CD4-positive, alpha-beta T cell treated with Interleukin-1 beta for 1 hour (primary cell): ENCODE data around the gene DOHH.
"Not testable (repeated sequence)": the region's sequence is repeated elsewhere in the genome, so short reads cannot be mapped to it uniquely, and the experiment has no call there.

ENCODE experiments used
- DNase-seq, 2 donors: peaks; one replicate each; pipeline ENCODE4 v3.0.0-alpha.2; 2020 to 2022

The DOHH gene

DNA sequence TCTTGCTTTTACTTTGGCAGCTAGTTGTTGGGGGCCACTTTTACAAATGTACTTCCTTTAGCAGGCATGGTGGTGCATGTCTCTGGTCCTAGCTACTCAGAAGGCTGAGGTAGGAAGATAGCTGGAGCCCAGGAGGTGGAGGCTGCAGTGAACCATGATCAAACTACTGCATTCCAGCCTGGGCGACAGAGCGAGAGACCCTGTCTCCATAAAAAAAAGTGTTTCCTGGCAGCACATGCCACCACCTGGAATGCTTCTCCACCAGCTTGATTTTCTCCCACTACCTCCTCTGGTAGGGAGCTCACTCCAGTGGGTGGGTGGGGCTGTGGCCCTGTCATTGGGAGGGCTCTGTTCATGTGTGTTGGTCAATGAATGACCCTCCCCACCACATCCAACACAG is 18.2 kb upstream of the DOHH start:
- DNase-seq, result no peak

DNA sequence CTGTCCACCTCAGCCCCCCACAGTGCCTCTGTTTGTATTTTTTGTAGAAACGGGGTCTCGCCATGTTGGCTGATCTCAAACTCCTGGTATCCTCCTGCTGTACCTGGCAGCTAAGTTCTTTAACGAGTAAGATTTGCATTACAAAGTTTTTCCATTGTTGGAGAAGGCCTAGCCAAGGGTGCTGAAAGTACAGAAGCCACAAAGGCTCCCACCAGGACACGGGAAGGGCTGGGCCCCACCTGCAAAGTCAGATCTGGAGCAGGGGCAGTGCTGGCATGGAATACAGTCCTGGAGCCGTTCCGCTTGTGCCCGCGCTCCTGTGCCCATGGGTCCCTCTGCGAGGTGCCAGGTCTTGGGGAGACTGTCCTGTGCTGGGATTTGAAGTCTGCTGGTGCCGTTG is 17.8 kb upstream of the DOHH start:
- no peak for DNase-seq

DNA sequence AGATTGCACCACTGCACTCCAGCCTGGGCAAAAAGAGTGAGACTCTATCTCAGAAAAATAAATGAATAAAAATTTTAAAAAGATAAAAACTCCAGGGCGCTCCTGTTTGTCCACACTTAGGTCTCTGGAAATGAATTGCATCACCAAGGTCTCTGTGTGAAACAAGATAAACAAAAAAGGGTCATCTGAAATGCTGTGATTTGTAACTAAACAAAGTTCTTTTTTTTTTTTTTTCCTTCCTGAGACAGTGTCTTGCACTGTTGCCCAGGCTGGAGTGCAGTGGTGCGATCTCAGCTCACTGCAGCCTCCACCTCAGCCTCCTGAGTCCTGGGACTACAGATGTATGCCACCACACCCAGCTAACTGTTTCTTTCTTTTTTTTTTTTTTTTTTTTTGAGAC is 17.2 kb upstream of the DOHH start:
- no peak for DNase-seq

DNA sequence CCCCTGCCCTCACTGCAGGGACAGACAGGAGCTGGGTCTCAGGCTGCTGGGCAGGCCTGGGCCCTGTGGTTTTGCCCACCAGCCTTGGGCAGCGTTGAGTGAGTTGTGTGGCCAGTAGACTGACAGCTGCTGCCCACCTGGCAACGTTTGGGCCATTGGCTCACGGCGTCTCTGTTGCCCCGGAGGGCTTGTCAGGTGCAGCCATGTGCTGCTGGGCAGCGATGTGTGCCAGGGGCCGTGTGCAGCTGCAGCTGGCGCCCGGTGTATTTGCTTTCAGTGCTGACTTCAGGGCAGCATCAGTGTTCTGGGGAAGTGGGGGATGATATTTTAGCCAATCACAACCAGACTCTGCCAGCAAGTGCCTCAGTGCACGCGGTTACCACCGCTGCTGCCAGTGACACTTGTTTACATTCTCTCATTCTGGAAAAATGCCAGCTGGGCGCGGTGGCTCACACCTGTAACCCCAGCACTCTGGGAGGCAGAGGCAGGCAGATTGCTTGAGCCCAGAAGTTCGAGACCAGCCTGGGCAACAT is 16.3 kb upstream of the DOHH start:
- peak; percentile 62 to 70 for DNase-seq

DNA sequence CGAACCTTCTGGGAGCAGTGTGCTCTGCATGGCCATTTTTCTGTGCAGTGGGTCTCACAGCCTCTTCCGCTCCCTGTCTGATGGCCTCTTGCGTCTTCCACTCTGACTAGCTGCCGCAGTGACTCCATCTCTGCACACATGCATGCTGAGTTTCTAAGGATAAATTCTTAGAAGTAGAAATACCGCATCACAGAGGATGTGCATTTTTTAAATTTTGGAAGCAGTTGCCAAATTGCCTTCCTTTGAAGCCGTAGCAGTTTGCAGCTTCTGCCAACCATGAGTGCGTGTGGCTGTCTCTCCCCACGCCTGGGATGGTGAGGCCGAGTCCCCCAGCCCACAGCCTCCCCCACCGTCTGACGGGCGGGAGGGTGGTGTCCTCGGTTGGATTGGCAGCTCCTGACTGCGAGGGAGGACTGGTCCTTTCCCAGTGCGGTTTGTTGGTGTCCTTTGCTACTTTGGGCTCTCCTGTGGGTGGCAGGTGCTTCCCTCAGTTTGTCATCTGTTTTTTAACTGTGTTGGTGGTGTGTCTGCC is 15.5 kb upstream of the DOHH start:
- DNase-seq, result no peak

DNA sequence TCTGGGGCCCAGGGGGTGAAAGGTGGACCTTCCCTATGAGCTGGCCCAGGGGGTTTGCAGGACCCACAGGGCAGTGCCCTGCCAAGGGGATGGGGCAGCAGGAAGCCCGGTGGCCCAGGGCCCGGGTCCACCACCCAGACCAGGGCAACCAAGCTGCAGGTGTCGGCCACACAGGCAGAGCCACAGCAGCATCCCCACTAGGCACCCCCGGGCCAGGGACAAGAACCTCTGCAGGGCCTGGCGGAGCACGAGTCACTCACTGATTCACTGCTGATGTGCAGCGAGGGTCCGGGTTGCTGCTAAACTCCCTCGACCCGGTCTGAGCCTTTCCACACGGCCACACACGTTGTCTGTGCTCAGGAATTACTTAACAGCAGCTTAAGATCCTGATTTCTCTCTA is 14.5 kb upstream of the DOHH start:
- no peak for DNase-seq

DNA sequence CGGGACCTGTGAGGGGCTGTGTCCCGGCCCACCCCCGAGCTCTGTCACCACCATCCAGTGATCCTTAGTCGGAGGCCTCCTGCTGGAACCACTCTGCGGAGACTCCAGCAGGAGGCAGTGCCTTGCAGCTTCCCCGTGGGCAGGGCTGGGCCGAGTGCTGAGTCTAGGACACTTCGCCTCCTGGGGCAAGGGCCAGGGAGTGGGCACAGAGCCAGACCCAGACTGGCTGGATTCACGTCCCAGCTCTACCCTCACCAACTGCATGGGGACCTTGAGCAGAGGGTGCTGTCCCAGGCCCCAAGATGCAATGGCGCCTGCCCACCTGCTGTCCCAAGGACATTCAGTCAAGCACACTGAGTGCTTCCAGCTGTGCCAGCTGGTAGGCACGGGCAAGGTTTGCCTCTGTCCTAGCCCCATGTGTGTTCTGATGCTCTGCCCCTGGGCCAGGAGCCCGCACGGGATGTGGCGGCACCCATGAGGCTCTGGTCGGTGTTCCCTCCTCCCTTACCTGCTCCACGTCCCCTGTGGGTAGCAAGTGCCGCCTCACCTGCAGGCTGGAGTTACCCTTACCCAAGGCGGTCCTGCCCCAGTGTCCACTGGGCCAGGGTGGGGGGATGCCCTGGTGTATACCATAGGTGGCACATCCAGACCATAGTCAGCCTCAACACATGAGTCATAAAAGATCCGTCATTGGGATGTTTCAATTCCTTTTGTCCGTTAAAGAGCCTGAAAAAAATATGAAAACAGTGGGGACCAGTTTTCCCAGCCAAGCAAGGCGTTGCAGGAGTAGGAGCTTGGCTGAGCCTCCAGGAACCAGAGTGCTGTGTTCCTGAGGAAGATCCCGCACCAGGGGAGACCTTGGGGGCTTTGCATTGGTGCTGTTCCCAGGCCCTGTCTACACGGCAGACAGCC is 13.0 kb upstream of the DOHH start:
- no peak for DNase-seq

DNA sequence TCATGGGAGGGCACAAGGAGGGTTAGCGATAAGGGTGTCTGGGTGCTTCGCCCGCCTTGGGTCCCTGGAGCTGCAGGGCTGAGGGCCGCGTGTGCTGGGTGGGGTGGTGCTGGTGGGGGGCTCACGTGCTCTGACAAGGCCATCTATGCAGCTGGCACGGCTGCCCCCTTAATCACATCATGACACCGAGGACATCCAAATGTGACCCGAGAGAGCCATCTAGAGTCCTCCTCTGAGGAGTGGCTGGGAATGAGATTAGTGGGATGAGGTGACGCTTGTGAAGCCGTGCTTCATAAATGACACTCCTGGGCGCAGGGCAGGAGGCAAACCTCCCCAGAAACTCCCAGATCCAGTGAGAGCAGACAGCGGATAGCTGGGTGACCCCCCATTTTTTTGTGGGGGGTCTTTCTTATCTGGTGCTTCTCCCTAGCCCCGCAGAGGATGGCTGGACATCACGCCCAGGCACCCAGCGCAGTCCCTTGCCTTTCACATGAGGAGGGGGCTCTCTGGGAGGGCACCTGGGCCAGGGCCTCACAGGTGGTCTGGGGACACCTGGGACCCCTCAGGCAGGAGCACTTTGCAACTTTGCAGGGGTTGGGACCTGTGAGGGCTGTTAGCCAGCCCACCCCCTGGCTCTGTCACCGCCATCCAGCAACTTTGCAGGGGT is 12.2 kb upstream of the DOHH start:
- DNase-seq, result no peak

DNA sequence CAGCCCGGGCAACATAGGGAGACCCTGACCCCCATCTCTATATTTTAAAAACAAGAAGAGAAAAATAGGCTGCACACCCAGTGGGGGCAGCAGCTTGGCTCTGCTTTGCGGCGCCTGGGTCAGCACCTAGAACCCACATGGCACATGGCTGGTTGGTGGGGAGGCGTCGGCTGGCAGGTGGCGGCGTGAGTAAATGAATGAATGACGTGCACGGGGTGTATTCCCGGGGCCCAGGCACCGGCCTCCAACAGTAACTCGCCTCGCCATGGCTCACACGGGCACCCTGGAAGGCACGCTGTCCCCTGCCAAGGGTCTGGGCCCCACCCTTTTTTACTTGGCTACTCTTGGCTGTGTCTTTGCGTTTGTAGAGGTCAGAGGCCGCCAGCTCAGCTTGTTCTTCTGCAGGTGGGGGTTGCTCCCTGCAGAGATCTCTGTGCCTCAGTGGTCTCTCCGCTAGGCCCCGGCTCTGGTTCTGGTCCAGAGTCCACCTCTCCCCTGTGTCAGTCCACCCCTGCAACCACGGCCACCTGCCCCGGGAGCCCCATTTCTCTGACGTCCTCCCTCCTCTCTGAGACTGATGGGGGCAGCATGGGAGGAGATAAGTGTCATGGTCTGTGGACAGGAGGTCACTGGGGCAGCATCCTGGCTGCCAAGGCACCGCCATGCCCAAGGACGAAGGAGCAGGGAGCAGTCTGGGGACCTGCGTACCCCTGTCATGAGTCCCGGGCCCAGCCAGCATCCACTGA is 11.2 kb upstream of the DOHH start:
- DNase-seq, result no peak

DNA sequence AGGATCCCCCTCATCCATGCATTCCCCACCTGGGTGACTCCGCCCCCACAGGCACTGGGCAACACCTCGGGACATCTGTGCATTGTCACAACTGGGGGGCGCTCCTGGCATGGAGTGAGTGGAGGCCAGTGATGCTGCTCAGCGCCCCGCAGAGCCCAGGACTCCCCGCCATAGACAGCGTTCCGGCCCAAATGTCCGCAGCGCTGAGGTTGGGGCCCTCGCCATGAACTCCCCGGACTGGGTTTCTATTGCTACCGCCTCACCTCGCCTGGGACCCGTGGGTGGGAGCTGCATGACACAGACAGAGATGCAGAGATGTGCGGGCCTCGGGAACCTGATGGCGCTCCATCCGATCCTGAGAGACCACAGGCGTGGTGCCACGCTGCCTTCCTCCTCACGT is 10.3 kb upstream of the DOHH start:
- DNase-seq, result no peak

DNA sequence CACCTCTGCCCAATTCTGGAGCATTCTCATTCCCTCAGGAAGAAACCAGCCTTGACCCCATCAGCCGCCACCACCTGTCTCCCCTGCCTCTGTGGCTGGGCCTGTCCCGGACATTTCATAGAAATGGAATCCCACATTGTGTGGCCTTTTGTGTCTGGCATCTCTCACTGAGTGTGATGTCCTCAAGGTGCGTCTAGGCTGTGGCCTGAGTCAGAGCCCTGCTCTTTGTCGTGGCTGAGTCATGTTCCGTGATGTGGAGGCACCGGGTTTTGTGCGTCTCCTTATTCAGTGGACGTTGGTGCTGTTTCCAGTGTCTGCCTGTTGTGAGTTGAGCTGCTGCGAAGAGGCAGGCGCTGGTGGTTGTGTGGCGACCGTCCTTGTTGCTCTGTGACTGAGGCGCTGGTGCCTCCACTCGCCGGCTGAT is 9.1 kb upstream of the DOHH start:
- no peak for DNase-seq

DNA sequence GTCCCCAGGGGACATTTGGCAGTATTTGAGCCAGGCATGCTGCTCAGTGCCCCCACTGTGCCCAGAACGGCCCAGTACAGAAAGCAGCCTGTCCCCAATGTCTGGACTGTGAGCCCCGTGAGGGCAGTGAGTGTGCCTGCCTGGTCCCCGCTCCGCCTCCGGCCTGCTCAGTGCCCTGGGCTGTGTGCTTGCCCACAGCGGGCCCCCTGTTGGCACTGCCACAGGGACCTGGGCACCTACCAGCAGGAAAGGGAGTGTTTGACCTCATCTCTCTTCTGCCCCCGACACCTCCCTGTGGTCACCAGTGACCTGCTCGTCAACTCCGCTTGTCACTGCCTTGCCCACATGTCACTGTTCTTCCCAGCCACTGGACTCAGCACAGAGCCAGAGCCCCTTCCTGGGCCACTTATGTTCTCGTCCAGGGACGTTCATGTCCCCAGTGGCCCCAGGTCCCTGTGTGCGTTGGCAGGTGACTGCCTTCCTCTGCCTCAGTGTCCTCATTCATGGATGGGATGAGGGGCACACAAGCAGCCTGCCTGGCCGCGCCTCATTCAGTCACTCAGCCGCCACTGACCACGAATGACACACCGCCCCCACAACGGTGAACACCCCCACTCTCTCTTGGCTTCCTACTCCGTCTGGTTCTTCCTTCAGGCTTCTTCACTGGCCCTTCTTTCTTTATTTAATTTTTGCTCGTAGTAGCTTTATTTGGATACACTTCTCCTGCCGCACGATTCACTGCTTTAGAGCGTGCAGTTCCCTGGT is 8.5 kb upstream of the DOHH start:
- DNase-seq, result no peak

DNA sequence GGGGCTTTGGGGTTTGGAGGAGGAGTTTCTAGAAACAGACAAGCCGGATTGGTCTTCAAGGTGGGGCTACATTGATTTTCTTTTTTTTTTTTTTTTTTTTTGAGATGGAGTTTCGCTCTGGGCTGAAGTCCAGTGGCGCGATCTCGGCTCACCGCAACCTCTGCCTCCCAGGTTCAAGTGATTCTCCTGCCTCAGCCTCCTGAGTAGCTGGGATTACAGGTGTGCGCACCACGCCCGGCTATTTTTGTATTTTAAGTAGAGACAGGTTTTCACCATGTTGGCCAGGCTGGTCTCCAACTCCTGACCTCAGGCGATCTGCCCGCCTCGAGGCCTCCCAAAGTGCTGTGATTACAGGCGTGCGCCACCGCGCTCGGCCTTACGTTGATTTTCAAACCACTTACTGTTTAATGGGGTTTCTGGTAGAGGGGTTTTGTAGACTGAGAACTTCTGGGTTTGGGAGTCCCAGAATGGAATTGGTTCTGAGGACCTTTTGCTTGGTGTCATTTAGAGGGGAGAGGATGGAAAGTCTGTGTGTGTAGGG is 7.7 kb upstream of the DOHH start:
- DNase-seq, result not testable (repeated sequence)

DNA sequence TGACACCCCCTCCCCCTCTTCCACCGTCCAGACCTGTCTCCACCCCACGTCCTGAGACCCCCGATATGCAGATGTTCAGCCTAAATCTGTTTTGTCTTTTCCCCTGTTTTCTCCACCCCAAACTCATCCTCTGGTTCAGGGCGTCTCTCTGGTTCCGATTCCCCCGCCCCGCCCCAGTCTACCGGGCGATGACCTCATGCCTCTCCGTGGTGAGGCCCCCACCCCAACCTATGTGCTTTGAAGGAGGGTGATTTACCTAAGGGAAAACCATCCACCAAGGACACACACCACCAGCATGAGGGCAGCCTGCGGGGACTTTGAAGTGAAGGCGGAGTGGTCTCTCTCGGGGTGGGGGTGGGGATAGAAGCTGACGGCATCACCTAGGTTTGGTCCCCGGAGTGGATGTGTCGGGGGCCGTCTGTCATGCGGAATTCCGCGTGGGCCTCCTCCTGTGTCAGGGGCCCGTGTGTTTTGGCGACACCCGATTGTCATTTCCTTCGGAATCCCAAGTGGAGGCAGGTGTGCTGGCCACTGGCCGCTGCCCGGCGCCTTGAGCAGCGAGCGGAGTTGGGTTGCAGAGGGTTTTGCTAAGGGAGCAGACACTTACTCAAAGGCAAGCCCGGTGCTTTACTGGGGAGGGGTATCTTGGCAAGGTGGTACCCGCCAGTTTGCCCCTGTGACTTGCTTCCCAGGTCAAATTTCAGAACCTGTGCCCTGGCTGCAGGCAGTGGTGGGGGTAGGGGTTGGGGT is 7.1 kb upstream of the DOHH start:
- peak; percentile 50 to 60 for DNase-seq

DNA sequence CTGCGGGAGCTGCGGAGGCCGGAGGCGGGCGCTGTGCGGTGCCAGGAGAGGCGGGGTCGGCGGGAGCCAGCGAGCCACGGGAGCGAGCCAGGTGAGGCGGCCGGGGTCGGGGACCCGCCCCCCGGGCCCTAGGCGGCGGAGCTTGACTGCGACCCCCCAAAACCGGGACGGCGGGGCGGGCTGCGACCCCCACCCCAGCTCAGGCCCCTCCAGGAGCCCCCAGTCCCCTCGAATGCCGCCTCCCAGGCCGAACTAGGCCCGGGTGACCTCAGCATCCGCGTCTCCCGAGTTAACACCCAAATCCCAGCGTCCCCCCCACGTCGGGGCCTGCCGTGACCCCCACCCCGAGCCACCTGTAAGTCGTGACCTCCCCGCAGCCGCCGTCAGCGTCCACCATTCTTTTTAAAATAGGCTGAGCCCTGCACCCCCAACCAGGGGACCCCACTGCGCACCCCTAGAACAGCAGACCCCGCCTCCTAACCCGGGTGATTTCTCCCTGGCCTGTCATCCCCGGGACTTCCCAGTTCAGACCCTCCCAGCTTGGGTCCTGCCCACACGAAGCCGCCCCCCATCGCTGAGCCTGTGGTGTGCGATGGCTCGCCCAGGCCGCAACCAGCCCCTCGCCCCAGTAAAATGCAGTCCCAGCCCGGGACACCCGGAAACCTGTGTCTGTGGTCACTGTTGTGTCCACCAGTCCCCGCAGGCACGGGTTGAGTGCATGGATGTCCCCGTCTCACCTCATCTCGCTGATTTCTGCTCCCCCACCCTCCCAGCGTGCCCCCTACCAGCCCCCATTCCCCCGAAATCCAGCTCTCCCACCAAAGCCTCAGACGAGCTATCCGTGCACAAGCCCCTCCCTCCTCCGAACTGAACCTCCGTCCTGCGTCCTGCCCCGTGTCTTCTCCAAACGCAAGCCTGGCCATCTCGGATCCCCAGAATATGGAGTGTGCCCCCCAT is 6.2 kb upstream of the DOHH start:
- DNase-seq, result peak; percentile 59 to 64

DNA sequence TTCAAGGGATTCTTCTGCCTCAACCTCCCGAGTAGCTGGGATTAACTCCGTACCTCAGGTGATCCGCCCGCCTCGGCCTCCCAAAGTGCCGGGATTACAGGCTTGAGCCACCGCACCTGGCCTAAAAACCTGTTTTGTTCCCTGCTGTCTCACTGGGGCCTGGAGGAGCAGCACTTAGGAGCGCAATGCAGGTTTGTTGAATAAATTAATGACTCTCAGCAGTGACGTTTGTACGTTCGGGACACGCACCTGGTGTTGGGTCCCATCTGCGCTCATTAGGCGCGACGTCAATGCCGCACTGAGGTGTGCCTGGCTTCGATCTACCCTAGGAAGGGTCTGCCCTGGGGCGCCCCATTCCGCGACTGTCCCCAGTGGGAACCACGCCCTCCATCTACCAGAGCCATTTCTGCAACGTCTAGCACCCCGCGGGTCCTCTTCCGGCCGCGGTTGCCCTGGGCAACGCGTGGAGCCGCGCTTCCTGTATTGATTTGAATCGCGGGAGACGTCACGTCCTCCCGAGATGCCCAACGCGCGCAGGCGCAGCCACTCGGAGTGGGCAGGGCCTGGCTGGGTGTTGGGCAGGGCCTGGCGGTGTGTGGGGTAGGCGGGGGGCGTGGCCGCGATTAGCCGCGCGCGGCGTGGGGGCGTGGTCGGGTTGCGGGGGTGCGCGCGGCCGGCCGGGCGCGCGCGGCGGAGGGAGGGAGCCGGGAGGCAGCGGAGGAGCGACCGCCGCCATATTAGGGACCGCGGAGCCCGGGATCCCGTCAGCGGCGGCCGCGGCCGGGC is 5.3 kb upstream of the DOHH start, which contains the start of gene FZR1:
TSS of gene FZR1 (plus strand) at position 714 of the 786 bp plus-strand sequence. CDS start 16,679 bp downstream, outside the sequence.
- peak; percentile 100 for DNase-seq

DNA sequence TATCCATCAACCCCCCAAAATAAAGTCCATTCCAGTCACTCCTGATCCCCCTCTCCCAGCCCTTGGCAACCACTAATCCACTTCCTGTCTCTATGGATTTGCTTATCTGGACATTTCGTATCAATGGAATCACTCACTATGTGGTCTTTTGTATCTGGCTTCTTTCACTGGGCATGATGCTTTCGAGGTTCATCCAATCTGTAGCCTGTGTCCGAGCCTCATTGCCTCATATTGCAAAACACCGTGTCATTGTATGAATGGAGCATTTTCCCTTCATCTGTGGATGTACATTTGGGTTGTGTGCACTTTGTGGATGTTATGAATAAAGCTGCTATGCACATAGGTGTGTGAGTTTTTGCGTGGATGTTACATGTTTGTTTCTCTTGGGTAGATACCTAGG is 4.3 kb upstream of the DOHH start:
- no peak for DNase-seq

DNA sequence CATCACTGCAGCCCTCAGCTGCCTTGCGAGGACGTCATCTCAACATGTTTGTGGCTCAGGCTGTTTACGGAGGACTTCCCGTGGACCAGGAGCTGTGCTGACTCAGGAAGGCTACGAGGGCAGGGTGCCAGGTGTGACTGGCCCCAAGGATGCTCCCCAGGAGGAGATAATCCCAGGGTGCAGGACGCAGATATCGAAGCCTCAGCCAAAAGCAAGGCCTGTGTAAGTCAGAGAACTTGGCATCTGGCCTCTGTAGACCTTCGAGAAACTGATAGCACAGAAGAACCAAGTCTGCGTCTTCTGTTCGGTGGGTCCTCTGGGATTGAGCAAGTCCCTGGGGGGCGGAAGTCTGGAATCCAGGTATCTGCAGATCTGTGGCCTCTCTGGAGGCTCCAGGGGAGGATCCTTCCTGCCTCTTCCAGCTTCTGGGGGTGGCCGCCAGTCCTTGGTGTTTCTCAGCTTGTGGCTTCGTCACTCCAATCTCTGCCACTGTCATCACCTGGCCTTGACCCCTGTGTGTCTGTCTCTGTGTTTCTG is 2.6 kb upstream of the DOHH start:
- DNase-seq, result no peak

DNA sequence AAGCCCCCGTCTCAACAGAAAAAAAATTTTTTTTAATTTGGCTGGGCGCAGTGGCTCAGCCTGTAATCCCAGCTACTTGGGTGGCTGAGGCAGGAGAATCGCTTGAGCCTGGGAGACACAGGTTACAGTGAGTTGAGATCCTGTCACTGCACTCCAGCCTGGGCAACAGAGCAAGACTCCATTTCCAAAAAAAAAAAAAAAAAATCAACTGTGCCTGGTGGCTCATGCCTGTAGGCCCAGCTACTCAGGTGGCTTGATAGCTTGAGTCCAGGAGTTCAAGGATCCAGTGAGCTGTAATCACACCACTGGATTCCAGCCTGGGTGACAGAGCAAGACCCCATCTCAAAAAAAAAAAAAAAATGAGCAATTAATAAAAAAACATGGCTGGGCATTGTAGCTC is 1.3 kb upstream of the DOHH start:
- no peak for DNase-seq
